Measurements from ENCODE around the gene KRT79. TPM values are rescaled to one million over a fixed set of nuclear protein-coding genes. Genes with fewer than 3 reads are reported as not detected.

KRT79 gene
- total and polyA plus RNA-seq, 7 donors = 0.03 to 0.05 TPM; not detected in 5

DNA sequence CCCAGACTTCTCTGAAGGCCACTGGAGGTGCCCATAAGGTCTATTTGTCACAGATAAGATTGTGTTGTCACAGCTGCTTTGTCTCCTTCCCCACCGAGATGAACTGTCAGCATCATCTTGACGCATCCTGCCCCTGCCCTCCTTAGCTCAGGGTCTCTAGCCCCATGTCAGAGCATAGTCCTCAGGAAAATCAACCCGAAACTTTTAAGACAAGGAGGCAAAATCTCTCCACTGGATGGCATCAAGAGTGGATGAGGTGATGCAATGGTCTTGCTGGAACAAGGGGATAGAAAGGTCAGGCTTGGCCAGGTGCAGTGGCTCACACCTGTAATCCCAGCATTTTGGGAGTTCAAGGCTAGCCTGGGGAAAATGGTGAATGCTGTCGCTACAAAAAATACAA lies 8.2 kb downstream of the KRT79 start:
- Histone ChIP-seq H3K27me3 (ENCODE audit: insufficient read depth in 3 of 3, low read length in 2 of 3) (peaks cover 0 to 27% (median 3%) of the 10 kb centered on the region in 3 donors), H3K4me3 (no peak overlapping the region), H3K4me1 (no peaks in the 10 kb centered on the region), H3K9me3 (no peaks in the 10 kb centered on the region), H3K36me3 (ENCODE audit: insufficient read depth in 1 of 2, low read depth in 1 of 2) (no peaks in the 10 kb centered on the region), H3K27ac (no peak overlapping the region)
- DNase-seq = no peak
- intact Hi-C loops (cut with DNase I) = no loop called here
- TF ChIP-seq CTCF (IDR thresholded peaks at IDR 0.05) = no peak
- ATAC-seq = no peak
- 75 to 80% (median 78%) methylated on average over 4 of the region's 4 CpGs for WGBS, 3 donors

GRCh38 chr12:52824741-52825410 lies 9.2 kb downstream of the KRT79 start:
- no peak overlapping the region for H3K27ac ChIP-seq
- no peaks in the 10 kb centered on the region for H3K4me1 ChIP-seq
- no peaks in the 10 kb centered on the region for H3K36me3 ChIP-seq (ENCODE audit: insufficient read depth in 1 of 2, low read depth in 1 of 2)
- intact Hi-C loops (cut with DNase I) = no loop called here
- H3K4me3 ChIP-seq = no peak overlapping the region
- TF ChIP-seq CTCF (IDR thresholded peaks at IDR 0.05) = no peak
- DNase-seq = no peak
- H3K9me3 ChIP-seq = no peaks in the 10 kb centered on the region
- ATAC-seq = no peak
- WGBS, 3 donors = 87 to 89% (median 87%) methylated on average over 5 of the region's 5 CpGs
- H3K27me3 ChIP-seq (ENCODE audit: insufficient read depth in 3 of 3, low read length in 2 of 3) = peaks cover 0 to 37% (median 5%) of the 10 kb centered on the region in 3 donors

DNA sequence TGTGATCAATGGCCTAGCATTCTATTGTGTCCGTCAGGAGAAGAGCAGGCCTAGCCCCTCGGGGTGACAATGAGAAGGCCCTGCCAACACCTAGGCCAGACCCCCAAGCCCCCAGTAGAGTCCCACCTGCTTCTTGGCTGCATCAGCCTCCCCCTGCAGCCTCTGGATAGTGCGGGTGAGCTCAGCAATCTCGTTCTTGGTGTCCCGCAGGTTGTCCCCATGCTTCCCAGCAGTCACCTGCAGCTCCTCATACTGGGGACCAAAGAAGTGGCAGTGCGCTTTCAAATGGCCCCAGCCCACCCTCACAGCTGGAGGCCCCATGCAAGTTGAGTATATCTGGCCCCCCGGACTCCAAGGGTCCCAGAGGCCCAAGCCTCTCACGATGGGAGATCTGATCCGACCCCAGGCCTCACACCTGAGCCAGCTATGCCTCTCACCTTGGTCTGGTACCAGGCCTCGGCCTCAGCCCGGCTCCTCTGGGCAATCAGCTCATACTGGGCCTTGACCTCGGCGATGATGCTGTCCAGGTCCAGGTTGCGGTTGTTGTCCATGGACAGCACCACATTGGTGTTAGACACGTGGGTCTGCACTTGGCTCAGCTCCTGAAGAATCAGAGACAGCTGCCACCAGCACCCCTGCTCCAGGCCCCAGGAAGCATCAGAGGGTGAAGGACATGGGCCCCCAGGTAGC lies 10.2 kb downstream of the KRT79 start:
- Histone ChIP-seq H3K4me1 (no peaks in the 10 kb centered on the region), H3K9me3 (no peaks in the 10 kb centered on the region), H3K36me3 (ENCODE audit: insufficient read depth in 1 of 2, low read depth in 1 of 2) (no peaks in the 10 kb centered on the region), H3K27ac (no peak overlapping the region), H3K27me3 (ENCODE audit: insufficient read depth in 3 of 3, low read length in 2 of 3) (peaks cover 0 to 46% (median 7%) of the 10 kb centered on the region in 3 donors), H3K4me3 (no peak overlapping the region)
- 85 to 89% (median 88%) methylated on average over 15 of the region's 15 CpGs for WGBS, 3 donors
- intact Hi-C loops (cut with DNase I) = no loop called here
- ATAC-seq (no peak), DNase-seq (no peak)
- TF ChIP-seq CTCF (IDR thresholded peaks at IDR 0.05) = no peak

DNA sequence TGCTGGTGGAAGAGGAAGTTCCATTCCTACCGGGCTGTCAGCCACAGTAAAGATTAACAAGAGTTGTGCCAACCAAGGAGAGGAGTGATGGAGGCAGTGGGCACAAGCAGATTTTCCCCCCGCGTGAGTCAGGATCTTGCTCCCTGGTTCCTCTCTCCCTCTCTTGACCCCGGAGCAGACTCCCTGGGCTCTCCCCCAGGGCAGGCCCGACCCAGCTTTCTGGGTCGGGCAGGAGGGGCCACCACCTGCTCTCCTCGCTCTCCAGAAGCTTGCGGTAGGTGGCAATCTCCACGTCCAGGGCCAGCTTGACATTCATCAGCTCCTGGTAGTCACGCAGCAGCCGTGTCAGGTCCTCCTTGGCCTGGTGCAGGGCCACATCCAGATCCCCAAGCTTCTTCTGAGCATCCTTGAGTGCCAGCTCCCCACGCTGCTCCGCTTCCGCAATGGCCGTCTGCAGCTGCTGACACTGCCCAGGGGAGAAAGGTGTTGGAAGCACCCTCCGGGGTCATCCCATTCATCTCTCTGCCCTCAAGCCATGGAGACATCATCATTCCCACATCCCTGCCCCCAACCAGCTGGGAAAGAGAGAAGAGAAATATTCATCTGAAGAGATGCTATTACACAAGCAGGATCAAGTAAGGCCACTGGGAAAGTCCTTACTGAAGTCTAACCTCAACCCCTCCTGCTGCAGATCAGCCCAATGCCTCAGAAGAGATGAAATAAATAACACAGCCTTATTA lies 11.2 kb downstream of the KRT79 start:
- Histone ChIP-seq H3K4me3 (no peak overlapping the region), H3K27ac (no peak overlapping the region), H3K36me3 (ENCODE audit: insufficient read depth in 1 of 2, low read depth in 1 of 2) (no peaks in the 10 kb centered on the region), H3K9me3 (no peaks in the 10 kb centered on the region), H3K4me1 (no peaks in the 10 kb centered on the region), H3K27me3 (ENCODE audit: insufficient read depth in 3 of 3, low read length in 2 of 3) (peaks cover 0 to 53% (median 7%) of the 10 kb centered on the region in 3 donors)
- intact Hi-C loops (cut with DNase I) = no loop called here
- no peak for DNase-seq
- TF ChIP-seq CTCF (IDR thresholded peaks at IDR 0.05) = no peak
- 43 to 54% (median 45%) methylated on average over 16 of the region's 16 CpGs for WGBS, 3 donors
- no peak for ATAC-seq

Data from psoas muscle (tissue), 8 donors.